Suprapubic skin (tissue), 3 donors: Measurements from ENCODE around the gene E2F6.
"Not testable (repeated sequence)": the region's sequence is repeated elsewhere in the genome, so short reads cannot be mapped to it uniquely, and the experiment has no call there.

Experiments used
- POLR2AphosphoS5 ChIP-seq, 3 donors: sonication (generic); formaldehyde crosslinking; IDR thresholded peaks; one replicate each; pipeline ENCODE4 v1.6.1; 2017; ENCODE audit warnings: antibody characterized with exemption in 3 of 3
- TF ChIP-seq, protein P1 (sequence below), 2 donors: fragments of 200-600 bp in 1 of 2; fragments of 450-650 bp in 1 of 2; sonication (generic) in 1 of 2; IDR thresholded peaks; one replicate each; pipeline ENCODE4 v1.5.1; 2016 to 2019; ENCODE audit warnings: antibody characterized with exemption in 2 of 2, mild to moderate bottlenecking in 1 of 2, moderate library complexity in 1 of 2

- TF ChIP-seq, protein P1, sequence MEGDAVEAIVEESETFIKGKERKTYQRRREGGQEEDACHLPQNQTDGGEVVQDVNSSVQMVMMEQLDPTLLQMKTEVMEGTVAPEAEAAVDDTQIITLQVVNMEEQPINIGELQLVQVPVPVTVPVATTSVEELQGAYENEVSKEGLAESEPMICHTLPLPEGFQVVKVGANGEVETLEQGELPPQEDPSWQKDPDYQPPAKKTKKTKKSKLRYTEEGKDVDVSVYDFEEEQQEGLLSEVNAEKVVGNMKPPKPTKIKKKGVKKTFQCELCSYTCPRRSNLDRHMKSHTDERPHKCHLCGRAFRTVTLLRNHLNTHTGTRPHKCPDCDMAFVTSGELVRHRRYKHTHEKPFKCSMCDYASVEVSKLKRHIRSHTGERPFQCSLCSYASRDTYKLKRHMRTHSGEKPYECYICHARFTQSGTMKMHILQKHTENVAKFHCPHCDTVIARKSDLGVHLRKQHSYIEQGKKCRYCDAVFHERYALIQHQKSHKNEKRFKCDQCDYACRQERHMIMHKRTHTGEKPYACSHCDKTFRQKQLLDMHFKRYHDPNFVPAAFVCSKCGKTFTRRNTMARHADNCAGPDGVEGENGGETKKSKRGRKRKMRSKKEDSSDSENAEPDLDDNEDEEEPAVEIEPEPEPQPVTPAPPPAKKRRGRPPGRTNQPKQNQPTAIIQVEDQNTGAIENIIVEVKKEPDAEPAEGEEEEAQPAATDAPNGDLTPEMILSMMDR (IDR thresholded peaks at IDR 0.05), result not testable (repeated sequence)
- TF ChIP-seq POLR2AphosphoS5 (IDR thresholded peaks at IDR 0.05), result not testable (repeated sequence)
These were observed 60.9 kb downstream of the E2F6 start for GRCh38 chr2:11405074-11405406.
